MM.1S (cell line): Measurements from ENCODE around the gene MTSS2.

Experiments
- EZH2 ChIP-seq: fragments of 300-600 bp; sonication (generic); optimal IDR thresholded peaks from 2 replicates; pipeline ENCODE3; 2017; ENCODE audit warnings: low read depth, mild to moderate bottlenecking, antibody characterized with exemption, low read length, mixed read lengths
- EZH2phosphoT487 ChIP-seq: fragments of 300-600 bp; sonication (generic); IDR thresholded peaks from 2 replicates; pipeline ENCODE4 v1.6.1; 2018; ENCODE audit warnings: antibody characterized with exemption, low read length
- TF ChIP-seq, protein P1 (sequence below): fragments of 300-600 bp; sonication (generic); IDR thresholded peaks from 2 replicates; pipeline ENCODE4 v1.5.1; 2016; ENCODE audit warnings: antibody characterized with exemption, low read length, mixed read lengths

DNA sequence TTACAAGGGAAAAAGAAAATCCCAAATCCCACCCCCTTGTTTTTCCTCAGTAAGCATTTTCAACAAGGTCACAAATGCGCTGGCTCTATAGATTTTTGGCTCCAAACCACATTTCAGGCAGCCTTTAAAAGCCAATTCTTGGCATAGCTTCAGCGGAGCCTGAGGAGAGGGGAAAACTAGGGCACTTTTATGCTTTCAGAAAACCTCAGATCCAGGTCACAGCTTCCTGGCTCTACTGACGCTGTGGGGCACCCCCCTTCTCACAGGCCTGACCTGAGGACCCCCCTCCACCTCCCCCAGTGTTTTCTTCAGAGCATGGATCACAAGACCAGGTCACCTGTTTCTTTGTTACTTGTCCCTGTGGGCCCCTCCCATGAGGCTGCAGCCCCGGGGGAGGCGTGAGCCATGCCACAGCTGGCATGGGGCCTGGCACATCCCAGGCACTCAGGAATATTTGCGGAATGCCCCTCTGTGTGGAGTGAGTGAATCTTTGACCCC lies 30.1 kb upstream of the MTSS2 start:
- TF ChIP-seq, protein P1, sequence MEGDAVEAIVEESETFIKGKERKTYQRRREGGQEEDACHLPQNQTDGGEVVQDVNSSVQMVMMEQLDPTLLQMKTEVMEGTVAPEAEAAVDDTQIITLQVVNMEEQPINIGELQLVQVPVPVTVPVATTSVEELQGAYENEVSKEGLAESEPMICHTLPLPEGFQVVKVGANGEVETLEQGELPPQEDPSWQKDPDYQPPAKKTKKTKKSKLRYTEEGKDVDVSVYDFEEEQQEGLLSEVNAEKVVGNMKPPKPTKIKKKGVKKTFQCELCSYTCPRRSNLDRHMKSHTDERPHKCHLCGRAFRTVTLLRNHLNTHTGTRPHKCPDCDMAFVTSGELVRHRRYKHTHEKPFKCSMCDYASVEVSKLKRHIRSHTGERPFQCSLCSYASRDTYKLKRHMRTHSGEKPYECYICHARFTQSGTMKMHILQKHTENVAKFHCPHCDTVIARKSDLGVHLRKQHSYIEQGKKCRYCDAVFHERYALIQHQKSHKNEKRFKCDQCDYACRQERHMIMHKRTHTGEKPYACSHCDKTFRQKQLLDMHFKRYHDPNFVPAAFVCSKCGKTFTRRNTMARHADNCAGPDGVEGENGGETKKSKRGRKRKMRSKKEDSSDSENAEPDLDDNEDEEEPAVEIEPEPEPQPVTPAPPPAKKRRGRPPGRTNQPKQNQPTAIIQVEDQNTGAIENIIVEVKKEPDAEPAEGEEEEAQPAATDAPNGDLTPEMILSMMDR = no peak
- TF ChIP-seq EZH2phosphoT487 (no peak), EZH2 (no peak)
